WTC11 (cell line): ENCODE measurements around the gene KCTD21. TPM values are rescaled to one million over a fixed set of nuclear protein-coding genes. Genes with fewer than 3 reads are reported as not detected.

Source experiments
- ATAC-seq: fragments of 200-7000 bp; cut with Tn5 transposase; 2 replicates; pipeline ENCODE4 v1.10.0; 2021; ENCODE audit warnings: mild to moderate bottlenecking, moderate library complexity
- CTCF ChIA-PET: fragments of 300-600 bp; sonication (Branson Sonifier 250); formaldehyde crosslinking; loops from one replicate; lab custom pipeline; 2021; ENCODE audit warnings: antibody characterized with exemption; lab: Charles Lee
- POLR2A ChIA-PET: fragments of 350-600 bp; sonication (Branson Sonifier 250); formaldehyde crosslinking; loops from one replicate; lab custom pipeline; 2021; ENCODE audit warnings: antibody characterized with exemption; lab: Charles Lee
- DNase-seq: peaks from one replicate; pipeline ENCODE4 v3.0.0; 2021; ENCODE audit warnings: low spot score
- H3K27ac Mint-ChIP-seq: 2 replicates; pipeline ENCODE4 v1.8.0; 2021; ENCODE audit warnings: mixed read lengths
- H3K27me3 Mint-ChIP-seq: 2 replicates; pipeline ENCODE4 v1.8.0; 2021; ENCODE audit warnings: low read depth, mild to moderate bottlenecking, moderate library complexity, mixed read lengths
- H3K36me3 Mint-ChIP-seq: 2 replicates; pipeline ENCODE4 v1.8.0; 2021; ENCODE audit warnings: mixed read lengths
- H3K4me1 Mint-ChIP-seq: 2 replicates; pipeline ENCODE4 v1.8.0; 2022; ENCODE audit warnings: mixed read lengths
- H3K4me3 Mint-ChIP-seq: 2 replicates; pipeline ENCODE4 v1.8.0; 2021; ENCODE audit warnings: mild to moderate bottlenecking, moderate library complexity, mixed read lengths
- H3K9me3 Mint-ChIP-seq: 2 replicates; pipeline ENCODE4 v1.8.0; 2021; ENCODE audit warnings: mixed read lengths
- CBFB ChIP-seq: sonication (generic); formaldehyde crosslinking; IDR thresholded peaks from 2 replicates; pipeline ENCODE4 v1.8.1; 2022; ENCODE audit warnings: mild to moderate bottlenecking, low read depth, missing genetic modification reagents
- GABPB1 ChIP-seq: sonication (generic); formaldehyde crosslinking; IDR thresholded peaks from 2 replicates; pipeline ENCODE4 v1.8.1; 2023; ENCODE audit warnings: mild to moderate bottlenecking, missing genetic modification reagents
- GTF2I ChIP-seq: fragments of 250-450 bp; sonication (Bioruptor Pico); conservative IDR thresholded peaks from 2 replicates; pipeline ENCODE4 v1.4.0; 2021; ENCODE audit warnings: mild to moderate bottlenecking
- NFYB ChIP-seq: sonication (generic); formaldehyde crosslinking; conservative IDR thresholded peaks from 2 replicates; pipeline ENCODE4 v1.8.0; 2022; ENCODE audit warnings: low read depth, missing genetic modification reagents
- NR1H2 ChIP-seq: sonication (generic); formaldehyde crosslinking; IDR thresholded peaks from 2 replicates; pipeline ENCODE4 v1.9.0; 2021; ENCODE audit warnings: mild to moderate bottlenecking, moderate library complexity, missing genetic modification reagents
- NR2C2 ChIP-seq: sonication (generic); formaldehyde crosslinking; IDR thresholded peaks from 2 replicates; pipeline ENCODE4 v1.8.0; 2022; ENCODE audit warnings: mild to moderate bottlenecking, missing genetic modification reagents
- NR3C1 ChIP-seq: sonication (generic); formaldehyde crosslinking; conservative IDR thresholded peaks from 2 replicates; pipeline ENCODE4 v1.8.1; 2023; ENCODE audit warnings: low read depth, mild to moderate bottlenecking, missing genetic modification reagents
- SMAD3 ChIP-seq: sonication (generic); formaldehyde crosslinking; IDR thresholded peaks from 2 replicates; pipeline ENCODE4 v1.8.0; 2022; ENCODE audit warnings: missing genetic modification reagents, mild to moderate bottlenecking, borderline replicate concordance
- TEAD1 ChIP-seq: sonication (generic); formaldehyde crosslinking; IDR thresholded peaks from 2 replicates; pipeline ENCODE4 v1.8.0; 2022; ENCODE audit warnings: mild to moderate bottlenecking, missing genetic modification reagents
- TP53 ChIP-seq: sonication (generic); formaldehyde crosslinking; IDR thresholded peaks from 2 replicates; pipeline ENCODE4 v1.8.1; 2023; ENCODE audit warnings: mild to moderate bottlenecking, missing genetic modification reagents
- ZNF121 ChIP-seq: sonication (generic); formaldehyde crosslinking; IDR thresholded peaks from 2 replicates; pipeline ENCODE4 v1.8.0; 2023; ENCODE audit warnings: missing genetic modification reagents
- ZNF671 ChIP-seq: fragments of 250-450 bp; sonication (Bioruptor Pico); IDR thresholded peaks from 2 replicates; pipeline ENCODE4 v1.8.0; 2021; ENCODE audit warnings: mild to moderate bottlenecking
- total RNA-seq: library from RNA; stranded (reverse); gene quantifications from 3 replicates; pipeline ENCODE4 v1.2.3, GENCODE V29; 2021
- TF ChIP-seq, protein P1 (sequence below): sonication (generic); formaldehyde crosslinking; IDR thresholded peaks from 2 replicates; pipeline ENCODE4 v1.8.1; 2023; ENCODE audit warnings: mild to moderate bottlenecking, missing genetic modification reagents
- TF ChIP-seq, protein P2 (sequence below): sonication (generic); formaldehyde crosslinking; IDR thresholded peaks from 2 replicates; pipeline ENCODE4 v1.8.1; 2023; ENCODE audit warnings: mild to moderate bottlenecking, missing genetic modification reagents, moderate library complexity
- TF ChIP-seq, protein P3 (sequence below): sonication (generic); formaldehyde crosslinking; IDR thresholded peaks from 2 replicates; pipeline ENCODE4 v1.8.1; 2023; ENCODE audit warnings: mild to moderate bottlenecking, moderate library complexity, missing genetic modification reagents
- TF ChIP-seq, protein P4 (sequence below): sonication (generic); formaldehyde crosslinking; IDR thresholded peaks from 2 replicates; pipeline ENCODE4 v1.8.1; 2023; ENCODE audit warnings: mild to moderate bottlenecking, missing genetic modification reagents, moderate library complexity
- TF ChIP-seq, protein P5 (sequence below): sonication (generic); formaldehyde crosslinking; IDR thresholded peaks from 2 replicates; pipeline ENCODE4 v1.8.0; 2023; ENCODE audit warnings: missing genetic modification reagents

KCTD21 gene
- total RNA-seq, 1 experiment from 2014 or later, result 2.8 TPM

DNA sequence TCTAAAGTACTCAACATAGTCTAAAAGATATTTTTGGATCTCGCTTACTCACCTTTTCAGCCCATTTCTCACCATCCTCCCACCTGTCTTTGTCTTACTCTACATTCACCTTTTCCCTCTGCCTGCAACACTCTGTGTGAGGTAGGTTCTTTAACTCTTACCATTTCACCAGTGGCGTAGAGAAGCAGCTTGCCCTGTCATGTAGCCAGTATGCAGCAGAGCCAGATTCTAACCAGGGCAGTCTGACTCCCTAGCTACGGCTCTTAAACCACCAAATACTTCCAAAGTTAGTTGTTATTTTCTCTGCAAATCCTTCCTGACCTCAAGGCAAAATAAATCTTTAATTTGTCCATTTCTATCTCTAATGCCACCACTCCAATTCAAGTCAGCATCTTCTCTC, 56.5 kb downstream of the KCTD21 start (continued):
- TF ChIP-seq, protein P1, sequence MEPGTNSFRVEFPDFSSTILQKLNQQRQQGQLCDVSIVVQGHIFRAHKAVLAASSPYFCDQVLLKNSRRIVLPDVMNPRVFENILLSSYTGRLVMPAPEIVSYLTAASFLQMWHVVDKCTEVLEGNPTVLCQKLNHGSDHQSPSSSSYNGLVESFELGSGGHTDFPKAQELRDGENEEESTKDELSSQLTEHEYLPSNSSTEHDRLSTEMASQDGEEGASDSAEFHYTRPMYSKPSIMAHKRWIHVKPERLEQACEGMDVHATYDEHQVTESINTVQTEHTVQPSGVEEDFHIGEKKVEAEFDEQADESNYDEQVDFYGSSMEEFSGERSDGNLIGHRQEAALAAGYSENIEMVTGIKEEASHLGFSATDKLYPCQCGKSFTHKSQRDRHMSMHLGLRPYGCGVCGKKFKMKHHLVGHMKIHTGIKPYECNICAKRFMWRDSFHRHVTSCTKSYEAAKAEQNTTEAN (CRISPR knock-in tag), result no peak
- TF ChIP-seq ZNF121 (CRISPR knock-in tag), result no peak
- TF ChIP-seq NFYB (CRISPR knock-in tag), result no peak
- TF ChIP-seq, all 79 proteins: peak for 0

DNA sequence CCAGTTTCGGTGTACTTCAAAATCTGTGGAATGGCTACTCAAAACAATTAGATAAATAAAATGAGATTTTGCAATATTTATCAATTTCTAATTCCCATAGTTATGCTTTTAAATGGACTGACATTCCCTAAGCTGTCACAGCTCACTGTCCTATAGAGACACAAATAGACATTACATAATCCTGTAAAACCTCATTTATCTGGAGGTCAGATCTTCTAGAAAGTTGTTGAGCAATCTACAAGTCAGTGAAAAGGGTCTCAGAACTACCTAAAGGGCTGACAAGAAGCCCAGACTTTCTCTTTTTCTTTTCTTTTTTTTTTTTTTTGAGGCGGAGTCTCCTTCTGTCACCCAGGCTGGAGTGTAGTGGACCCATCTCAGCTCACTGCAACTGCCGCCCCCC, 61.0 kb downstream of the KCTD21 start:
- TF ChIP-seq ZNF671, result no peak
- no peak for TF ChIP-seq NR1H2 (CRISPR knock-in tag)
- TF ChIP-seq CBFB (CRISPR knock-in tag), result no peak
- TF ChIP-seq NR2C2 (CRISPR knock-in tag), result no peak
- no peak for TF ChIP-seq TEAD1
- no peak for TF ChIP-seq GTF2I
- TF ChIP-seq, protein P2, sequence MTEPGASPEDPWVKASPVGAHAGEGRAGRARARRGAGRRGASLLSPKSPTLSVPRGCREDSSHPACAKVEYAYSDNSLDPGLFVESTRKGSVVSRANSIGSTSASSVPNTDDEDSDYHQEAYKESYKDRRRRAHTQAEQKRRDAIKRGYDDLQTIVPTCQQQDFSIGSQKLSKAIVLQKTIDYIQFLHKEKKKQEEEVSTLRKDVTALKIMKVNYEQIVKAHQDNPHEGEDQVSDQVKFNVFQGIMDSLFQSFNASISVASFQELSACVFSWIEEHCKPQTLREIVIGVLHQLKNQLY, result no peak
- TF ChIP-seq NR3C1, result no peak
- no peak for TF ChIP-seq TP53 (CRISPR knock-in tag)
- TF ChIP-seq, protein P3, sequence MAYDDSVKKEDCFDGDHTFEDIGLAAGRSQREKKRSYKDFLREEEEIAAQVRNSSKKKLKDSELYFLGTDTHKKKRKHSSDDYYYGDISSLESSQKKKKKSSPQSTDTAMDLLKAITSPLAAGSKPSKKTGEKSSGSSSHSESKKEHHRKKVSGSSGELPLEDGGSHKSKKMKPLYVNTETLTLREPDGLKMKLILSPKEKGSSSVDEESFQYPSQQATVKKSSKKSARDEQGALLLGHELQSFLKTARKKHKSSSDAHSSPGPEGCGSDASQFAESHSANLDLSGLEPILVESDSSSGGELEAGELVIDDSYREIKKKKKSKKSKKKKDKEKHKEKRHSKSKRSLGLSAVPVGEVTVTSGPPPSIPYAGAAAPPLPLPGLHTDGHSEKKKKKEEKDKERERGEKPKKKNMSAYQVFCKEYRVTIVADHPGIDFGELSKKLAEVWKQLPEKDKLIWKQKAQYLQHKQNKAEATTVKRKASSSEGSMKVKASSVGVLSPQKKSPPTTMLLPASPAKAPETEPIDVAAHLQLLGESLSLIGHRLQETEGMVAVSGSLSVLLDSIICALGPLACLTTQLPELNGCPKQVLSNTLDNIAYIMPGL (CRISPR knock-in tag), result no peak
- no peak for TF ChIP-seq SMAD3 (CRISPR knock-in tag)
- TF ChIP-seq, protein P4, sequence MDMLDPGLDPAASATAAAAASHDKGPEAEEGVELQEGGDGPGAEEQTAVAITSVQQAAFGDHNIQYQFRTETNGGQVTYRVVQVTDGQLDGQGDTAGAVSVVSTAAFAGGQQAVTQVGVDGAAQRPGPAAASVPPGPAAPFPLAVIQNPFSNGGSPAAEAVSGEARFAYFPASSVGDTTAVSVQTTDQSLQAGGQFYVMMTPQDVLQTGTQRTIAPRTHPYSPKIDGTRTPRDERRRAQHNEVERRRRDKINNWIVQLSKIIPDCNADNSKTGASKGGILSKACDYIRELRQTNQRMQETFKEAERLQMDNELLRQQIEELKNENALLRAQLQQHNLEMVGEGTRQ (CRISPR knock-in tag), result no peak
- TF ChIP-seq, protein P5, sequence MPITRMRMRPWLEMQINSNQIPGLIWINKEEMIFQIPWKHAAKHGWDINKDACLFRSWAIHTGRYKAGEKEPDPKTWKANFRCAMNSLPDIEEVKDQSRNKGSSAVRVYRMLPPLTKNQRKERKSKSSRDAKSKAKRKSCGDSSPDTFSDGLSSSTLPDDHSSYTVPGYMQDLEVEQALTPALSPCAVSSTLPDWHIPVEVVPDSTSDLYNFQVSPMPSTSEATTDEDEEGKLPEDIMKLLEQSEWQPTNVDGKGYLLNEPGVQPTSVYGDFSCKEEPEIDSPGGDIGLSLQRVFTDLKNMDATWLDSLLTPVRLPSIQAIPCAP (CRISPR knock-in tag), result no peak
- TF ChIP-seq GABPB1, result no peak
- H3K4me3 Mint-ChIP-seq, result no peak overlapping the region
- H3K4me1 Mint-ChIP-seq, result no peaks in the 10 kb centered on the region; the same call in 1 of the 2 replicates
- peaks cover 15% of the 10 kb centered on the region for H3K36me3 Mint-ChIP-seq
- ChIA-PET POLR2A (no interaction called here), CTCF (no interaction called here)
- H3K9me3 Mint-ChIP-seq, result no peaks in the 10 kb centered on the region
- H3K27me3 Mint-ChIP-seq, result no peaks in the 10 kb centered on the region
- ATAC-seq, result no peak
- no peak for DNase-seq
- no peak overlapping the region for H3K27ac Mint-ChIP-seq

Other genes starting within 250 kb of the KCTD21 start
- gene INTS4, start 194.0 kb downstream of the KCTD21 start, total RNA-seq, result 34.2 to 37.9 TPM (median 34.2 TPM) in 3 replicates
- 12.6 to 15.7 TPM (median 14.8 TPM) in 3 replicates for gene KCTD14, start 165.3 kb downstream of the KCTD21 start, total RNA-seq
- gene THRSP, start 124.8 kb downstream of the KCTD21 start, total RNA-seq, result not detected in 3 replicates
- gene NDUFC2, start 108.8 kb downstream of the KCTD21 start, total RNA-seq, result 195 to 216 TPM (median 215 TPM) in 3 replicates
- 63.8 to 72.2 TPM (median 67.2 TPM) in 3 replicates for gene ALG8, start 49.0 kb downstream of the KCTD21 start, total RNA-seq
- gene USP35, start 293 bp upstream of the KCTD21 start, total RNA-seq, result 9.1 to 10.6 TPM (median 9.6 TPM) in 3 replicates
- gene GAB2, start 229.2 kb upstream of the KCTD21 start, total RNA-seq, result 8.5 to 10.6 TPM (median 9.7 TPM) in 3 replicates